DND-41 (cell line): ENCODE measurements around the gene ASB13.

ENCODE experiments used
- ATAC-seq: fragments of 200-7000 bp; cut with Tn5 transposase; 3 replicates; pipeline ENCODE4 v1.9.1; 2021; ENCODE audit warnings: low read depth; ENCODE audit not compliant: insufficient read depth
- DNase-seq: peaks from one replicate; pipeline ENCODE4 v3.0.0-alpha.2; 2020
- H2AFZ ChIP-seq: 2 replicates; pipeline ENCODE4 v1.6.0; 2012; ENCODE audit warnings: low read depth, low read length
- H3K27ac ChIP-seq: 2 replicates; pipeline ENCODE4 v1.5.1; 2012; ENCODE audit warnings: low read length, inconsistent platforms
- H3K27me3 ChIP-seq: fragments of 200-600 bp; sonication (generic); 2 replicates; pipeline ENCODE4 v1.6.0; 2012; ENCODE audit warnings: low read length, mild to moderate bottlenecking, inconsistent platforms; ENCODE audit not compliant: insufficient read depth, poor library complexity
- H3K36me3 ChIP-seq: 2 replicates; pipeline ENCODE4 v1.5.1; 2012; ENCODE audit warnings: low read length, inconsistent platforms; ENCODE audit not compliant: insufficient read depth
- H3K4me1 ChIP-seq: 2 replicates; pipeline ENCODE4 v1.5.1; 2012; ENCODE audit warnings: mild to moderate bottlenecking, low read length; ENCODE audit not compliant: insufficient read depth
- H3K4me2 ChIP-seq: 2 replicates; pipeline ENCODE4 v1.6.0; 2012; ENCODE audit warnings: mild to moderate bottlenecking, moderate library complexity, low read length, inconsistent platforms; ENCODE audit not compliant: insufficient read depth
- H3K4me3 ChIP-seq, 2 experiments: fragments of 200-600 bp in 1 of 2; shearing (Covaris generic) in 1 of 2; 2 replicates each; pipeline ENCODE4 v1.5.1; 2012 to 2016; ENCODE audit warnings: inconsistent platforms in 2 of 2, low read length in 2 of 2, mild to moderate bottlenecking in 2 of 2, low read depth in 1 of 2, moderate library complexity in 1 of 2
- H3K79me2 ChIP-seq: 2 replicates; pipeline ENCODE4 v1.6.0; 2012; ENCODE audit warnings: low read length, inconsistent platforms; ENCODE audit not compliant: insufficient read depth
- H3K9ac ChIP-seq: 2 replicates; pipeline ENCODE4 v1.6.0; 2012; ENCODE audit warnings: low read depth, mild to moderate bottlenecking, inconsistent platforms, low read length, moderate library complexity
- H3K9me3 ChIP-seq: 2 replicates; pipeline ENCODE4 v1.5.1; 2012; ENCODE audit warnings: low read length, moderate library complexity, mild to moderate bottlenecking, inconsistent platforms; ENCODE audit not compliant: insufficient read depth, severe bottlenecking
- H4K20me1 ChIP-seq: 2 replicates; pipeline ENCODE4 v1.6.0; 2012; ENCODE audit warnings: low read length; ENCODE audit not compliant: insufficient read depth
- EZH2 ChIP-seq: IDR thresholded peaks from 3 replicates; pipeline ENCODE4 v1.6.1; 2012; ENCODE audit warnings: borderline replicate concordance, low read depth, mild to moderate bottlenecking, moderate library complexity, low read length, inconsistent platforms; ENCODE audit not compliant: severe bottlenecking
- TF ChIP-seq, protein P1 (sequence below): IDR thresholded peaks from 2 replicates; pipeline ENCODE4 v1.5.1; 2012; ENCODE audit warnings: borderline replicate concordance, low read length, moderate library complexity, mild to moderate bottlenecking; ENCODE audit not compliant: poor library complexity, severe bottlenecking; ENCODE audit errors: extremely low read depth

ASB13 gene

DNA sequence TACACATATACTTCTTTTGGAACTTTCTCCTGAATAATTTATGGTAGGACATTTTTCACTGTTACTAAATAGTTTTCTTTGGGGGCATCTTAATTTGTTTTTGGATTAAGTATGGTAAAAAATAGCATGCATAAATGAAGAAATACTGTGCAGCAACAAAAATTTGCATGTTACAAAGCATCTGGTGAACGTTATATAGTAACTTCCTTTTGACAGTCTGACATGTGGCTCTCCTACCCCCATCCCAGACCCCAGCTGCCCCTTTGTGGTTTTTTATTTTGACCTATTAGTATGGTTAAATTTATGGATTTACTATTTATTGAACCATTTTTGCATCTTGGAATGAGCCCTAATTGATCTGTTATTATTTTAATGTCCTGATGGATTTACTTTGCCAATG is 28.2 kb upstream of the ASB13 start:
- Histone ChIP-seq H3K79me2 (peaks cover 100% of the 10 kb centered on the region), H2AFZ (no peak overlapping the region), H3K36me3 (no peaks in the 10 kb centered on the region), H3K4me2 (no peak overlapping the region), H3K9me3 (no peaks in the 10 kb centered on the region), H3K4me3 (no peak overlapping the region), H3K27me3 (no peaks in the 10 kb centered on the region), H3K4me1 (no peaks in the 10 kb centered on the region), H3K27ac (no peak overlapping the region), H3K9ac (no peak overlapping the region), H4K20me1 (peaks cover 78% of the 10 kb centered on the region)
- TF ChIP-seq, protein P1, sequence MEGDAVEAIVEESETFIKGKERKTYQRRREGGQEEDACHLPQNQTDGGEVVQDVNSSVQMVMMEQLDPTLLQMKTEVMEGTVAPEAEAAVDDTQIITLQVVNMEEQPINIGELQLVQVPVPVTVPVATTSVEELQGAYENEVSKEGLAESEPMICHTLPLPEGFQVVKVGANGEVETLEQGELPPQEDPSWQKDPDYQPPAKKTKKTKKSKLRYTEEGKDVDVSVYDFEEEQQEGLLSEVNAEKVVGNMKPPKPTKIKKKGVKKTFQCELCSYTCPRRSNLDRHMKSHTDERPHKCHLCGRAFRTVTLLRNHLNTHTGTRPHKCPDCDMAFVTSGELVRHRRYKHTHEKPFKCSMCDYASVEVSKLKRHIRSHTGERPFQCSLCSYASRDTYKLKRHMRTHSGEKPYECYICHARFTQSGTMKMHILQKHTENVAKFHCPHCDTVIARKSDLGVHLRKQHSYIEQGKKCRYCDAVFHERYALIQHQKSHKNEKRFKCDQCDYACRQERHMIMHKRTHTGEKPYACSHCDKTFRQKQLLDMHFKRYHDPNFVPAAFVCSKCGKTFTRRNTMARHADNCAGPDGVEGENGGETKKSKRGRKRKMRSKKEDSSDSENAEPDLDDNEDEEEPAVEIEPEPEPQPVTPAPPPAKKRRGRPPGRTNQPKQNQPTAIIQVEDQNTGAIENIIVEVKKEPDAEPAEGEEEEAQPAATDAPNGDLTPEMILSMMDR: no peak
- TF ChIP-seq EZH2: no peak
- ATAC-seq (no peak), DNase-seq (no peak)

GRCh38 chr10:5692461-5693358 is 26.3 kb upstream of the ASB13 start:
- no peak for TF ChIP-seq EZH2
- TF ChIP-seq, protein P1: no peak
- no peak for DNase-seq

DNA sequence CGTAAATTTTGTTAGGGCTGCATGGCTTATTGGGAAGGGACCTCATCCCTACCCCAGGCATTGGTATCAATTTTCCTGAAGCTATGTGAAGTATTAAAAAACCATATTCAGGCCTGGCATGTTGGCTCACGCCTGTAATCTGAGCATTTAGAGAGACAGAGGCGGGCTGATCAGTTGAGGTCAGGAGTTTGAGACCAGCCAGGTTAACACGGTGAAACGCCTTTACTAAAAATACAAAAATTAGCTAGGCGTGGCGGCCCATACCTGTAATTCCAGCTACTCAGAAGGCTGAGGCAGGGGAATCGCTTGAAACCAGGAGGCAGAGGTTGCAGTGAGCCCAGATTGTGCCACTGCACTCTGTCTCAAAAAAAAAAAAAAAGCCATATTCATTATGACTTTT is 25.4 kb upstream of the ASB13 start:
- Histone ChIP-seq H4K20me1 (peaks cover 77% of the 10 kb centered on the region), H3K4me2 (no peak overlapping the region), H3K27me3 (no peaks in the 10 kb centered on the region), H3K4me1 (peaks cover 17% of the 10 kb centered on the region; the same call in 1 of the 2 replicates), H3K9me3 (no peaks in the 10 kb centered on the region), H3K36me3 (no peaks in the 10 kb centered on the region; the same call in 1 of the 2 replicates), H3K9ac (no peak overlapping the region), H2AFZ (no peak overlapping the region), H3K79me2 (peaks cover 100% of the 10 kb centered on the region), H3K4me3 (no peak overlapping the region), H3K27ac (no peak overlapping the region)
- DNase-seq: no peak
- no peak for TF ChIP-seq EZH2
- TF ChIP-seq, protein P1: no peak
- no peak for ATAC-seq

More at GRCh38 chr10:5692461-5693358, 26.3 kb upstream of the ASB13 start:
- Histone ChIP-seq H2AFZ (no peak overlapping the region), H3K4me2 (no peak overlapping the region), H3K27me3 (no peaks in the 10 kb centered on the region), H3K4me1 (peaks cover 8% of the 10 kb centered on the region; the same call in 1 of the 2 replicates), H3K9ac (no peak overlapping the region), H3K27ac (no peak overlapping the region), H4K20me1 (peaks cover 79% of the 10 kb centered on the region), H3K9me3 (no peaks in the 10 kb centered on the region), H3K4me3 (no peak overlapping the region), H3K79me2 (peaks cover 100% of the 10 kb centered on the region), H3K36me3 (no peaks in the 10 kb centered on the region; the same call in 1 of the 2 replicates)
- ATAC-seq: peak; percentile 42; the same call in 1 of the 3 replicates
